ENCODE measurements around the gene SPDYE8. TPM values are rescaled to one million over a fixed set of nuclear protein-coding genes. Genes with fewer than 3 reads are reported as not detected.
"Not testable (repeated sequence)": the region's sequence is repeated elsewhere in the genome, so short reads cannot be mapped to it uniquely, and the experiment has no call there.

Gene SPDYE8
- total and polyA plus RNA-seq, 2 of the 13 experiments (the other 11 are each of a cell fraction or from before 2014, with no cell fraction given): not detected

GRCh38 chr7:73005693-73006447 lies 23.7 kb downstream of the SPDYE8 start (continued):
- TF ChIP-seq ZBTB7B (CRISPR knock-in tag; IDR thresholded peaks at IDR 0.05) (0 out of 2 replicates have a peak, but pooled peaks have one; percentile 46), TSC22D2 (CRISPR knock-in tag; IDR thresholded peaks at IDR 0.05; ENCODE audit: borderline replicate concordance) (0 out of 2 replicates have a peak, but pooled peaks have one; percentile 16), HOXA3 (CRISPR knock-in tag; IDR thresholded peaks at IDR 0.05) (peak; percentile 67; the same call in 1 of the 2 replicates), HES4 (CRISPR knock-in tag; IDR thresholded peaks at IDR 0.05; ENCODE audit: borderline replicate concordance) (0 out of 2 replicates have a peak, but pooled peaks have one; percentile 27), PATZ1 (CRISPR knock-in tag; IDR thresholded peaks at IDR 0.05) (peak; percentile 23; the same call in 1 of the 2 replicates), CREM (IDR thresholded peaks at IDR 0.05) (peak; percentile 57; the same call in 1 of the 2 replicates), ATF7-NPFF (CRISPR knock-in tag; IDR thresholded peaks at IDR 0.05; ENCODE audit: low read depth) (0 out of 2 replicates have a peak, but pooled peaks have one; percentile 18), ZFY (CRISPR knock-in tag; IDR thresholded peaks at IDR 0.05) (peak; percentile 70), SMAD3 (CRISPR knock-in tag; IDR thresholded peaks at IDR 0.05) (0 out of 2 replicates have a peak, but pooled peaks have one; percentile 12), ZNF552 (CRISPR knock-in tag; IDR thresholded peaks at IDR 0.05; ENCODE audit: borderline replicate concordance) (0 out of 2 replicates have a peak, but pooled peaks have one; percentile 11), TFDP2 (CRISPR knock-in tag; IDR thresholded peaks at IDR 0.05) (0 out of 2 replicates have a peak, but pooled peaks have one; percentile 29), SOX5 (CRISPR knock-in tag; IDR thresholded peaks at IDR 0.05; ENCODE audit: borderline replicate concordance) (0 out of 2 replicates have a peak, but pooled peaks have one; percentile 5), SP2 (CRISPR knock-in tag; IDR thresholded peaks at IDR 0.05) (peak; percentile 81), ELF3 (CRISPR knock-in tag; IDR thresholded peaks at IDR 0.05) (0 out of 2 replicates have a peak, but pooled peaks have one; percentile 24), GATAD1 (CRISPR knock-in tag; IDR thresholded peaks at IDR 0.05) (peak; percentile 78)
- TF ChIP-seq, protein P1, sequence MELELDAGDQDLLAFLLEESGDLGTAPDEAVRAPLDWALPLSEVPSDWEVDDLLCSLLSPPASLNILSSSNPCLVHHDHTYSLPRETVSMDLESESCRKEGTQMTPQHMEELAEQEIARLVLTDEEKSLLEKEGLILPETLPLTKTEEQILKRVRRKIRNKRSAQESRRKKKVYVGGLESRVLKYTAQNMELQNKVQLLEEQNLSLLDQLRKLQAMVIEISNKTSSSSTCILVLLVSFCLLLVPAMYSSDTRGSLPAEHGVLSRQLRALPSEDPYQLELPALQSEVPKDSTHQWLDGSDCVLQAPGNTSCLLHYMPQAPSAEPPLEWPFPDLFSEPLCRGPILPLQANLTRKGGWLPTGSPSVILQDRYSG (CRISPR knock-in tag; IDR thresholded peaks at IDR 0.05): 0 out of 2 replicates have a peak, but pooled peaks have one; percentile 57
- TF ChIP-seq, protein P2, sequence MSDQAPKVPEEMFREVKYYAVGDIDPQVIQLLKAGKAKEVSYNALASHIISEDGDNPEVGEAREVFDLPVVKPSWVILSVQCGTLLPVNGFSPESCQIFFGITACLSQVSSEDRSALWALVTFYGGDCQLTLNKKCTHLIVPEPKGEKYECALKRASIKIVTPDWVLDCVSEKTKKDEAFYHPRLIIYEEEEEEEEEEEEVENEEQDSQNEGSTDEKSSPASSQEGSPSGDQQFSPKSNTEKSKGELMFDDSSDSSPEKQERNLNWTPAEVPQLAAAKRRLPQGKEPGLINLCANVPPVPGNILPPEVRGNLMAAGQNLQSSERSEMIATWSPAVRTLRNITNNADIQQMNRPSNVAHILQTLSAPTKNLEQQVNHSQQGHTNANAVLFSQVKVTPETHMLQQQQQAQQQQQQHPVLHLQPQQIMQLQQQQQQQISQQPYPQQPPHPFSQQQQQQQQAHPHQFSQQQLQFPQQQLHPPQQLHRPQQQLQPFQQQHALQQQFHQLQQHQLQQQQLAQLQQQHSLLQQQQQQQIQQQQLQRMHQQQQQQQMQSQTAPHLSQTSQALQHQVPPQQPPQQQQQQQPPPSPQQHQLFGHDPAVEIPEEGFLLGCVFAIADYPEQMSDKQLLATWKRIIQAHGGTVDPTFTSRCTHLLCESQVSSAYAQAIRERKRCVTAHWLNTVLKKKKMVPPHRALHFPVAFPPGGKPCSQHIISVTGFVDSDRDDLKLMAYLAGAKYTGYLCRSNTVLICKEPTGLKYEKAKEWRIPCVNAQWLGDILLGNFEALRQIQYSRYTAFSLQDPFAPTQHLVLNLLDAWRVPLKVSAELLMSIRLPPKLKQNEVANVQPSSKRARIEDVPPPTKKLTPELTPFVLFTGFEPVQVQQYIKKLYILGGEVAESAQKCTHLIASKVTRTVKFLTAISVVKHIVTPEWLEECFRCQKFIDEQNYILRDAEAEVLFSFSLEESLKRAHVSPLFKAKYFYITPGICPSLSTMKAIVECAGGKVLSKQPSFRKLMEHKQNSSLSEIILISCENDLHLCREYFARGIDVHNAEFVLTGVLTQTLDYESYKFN (CRISPR knock-in tag; conservative IDR thresholded peaks at IDR 0.05): 0 out of 2 replicates have a peak, but pooled peaks have one; percentile 29
- not testable (repeated sequence) for TF ChIP-seq CREM (CRISPR knock-in tag; IDR thresholded peaks at IDR 0.05)
- TF ChIP-seq, protein P3, sequence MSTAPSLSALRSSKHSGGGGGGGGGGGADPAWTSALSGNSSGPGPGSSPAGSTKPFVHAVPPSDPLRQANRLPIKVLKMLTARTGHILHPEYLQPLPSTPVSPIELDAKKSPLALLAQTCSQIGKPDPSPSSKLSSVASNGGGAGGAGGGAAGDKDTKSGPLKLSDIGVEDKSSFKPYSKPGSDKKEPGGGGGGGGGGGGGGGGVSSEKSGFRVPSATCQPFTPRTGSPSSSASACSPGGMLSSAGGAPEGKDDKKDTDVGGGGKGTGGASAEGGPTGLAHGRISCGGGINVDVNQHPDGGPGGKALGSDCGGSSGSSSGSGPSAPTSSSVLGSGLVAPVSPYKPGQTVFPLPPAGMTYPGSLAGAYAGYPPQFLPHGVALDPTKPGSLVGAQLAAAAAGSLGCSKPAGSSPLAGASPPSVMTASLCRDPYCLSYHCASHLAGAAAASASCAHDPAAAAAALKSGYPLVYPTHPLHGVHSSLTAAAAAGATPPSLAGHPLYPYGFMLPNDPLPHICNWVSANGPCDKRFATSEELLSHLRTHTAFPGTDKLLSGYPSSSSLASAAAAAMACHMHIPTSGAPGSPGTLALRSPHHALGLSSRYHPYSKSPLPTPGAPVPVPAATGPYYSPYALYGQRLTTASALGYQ (CRISPR knock-in tag; IDR thresholded peaks at IDR 0.05): 0 out of 2 replicates have a peak, but pooled peaks have one; percentile 26
